ENCODE results near the gene PCDHA12.
A peak's percentile ranks its signal among the peaks of the same experiment; 100 is the strongest.
"Not testable (repeated sequence)": the region's sequence is repeated elsewhere in the genome, so short reads cannot be mapped to it uniquely, and the experiment has no call there.

Gene PCDHA12

GRCh38 chr5:140862441-140863295 is 12.4 kb upstream of the PCDHA12 start:
- no peak for DNase-seq

GRCh38 chr5:140868721-140869554 is 6.2 kb upstream of the PCDHA12 start, which contains the start of gene PCDHA11:
Gene PCDHA11, plus strand, starts transcription at chr5:140868957. Its CDS starts 147 bp downstream, at chr5:140869104.
- no peak for DNase-seq

DNA sequence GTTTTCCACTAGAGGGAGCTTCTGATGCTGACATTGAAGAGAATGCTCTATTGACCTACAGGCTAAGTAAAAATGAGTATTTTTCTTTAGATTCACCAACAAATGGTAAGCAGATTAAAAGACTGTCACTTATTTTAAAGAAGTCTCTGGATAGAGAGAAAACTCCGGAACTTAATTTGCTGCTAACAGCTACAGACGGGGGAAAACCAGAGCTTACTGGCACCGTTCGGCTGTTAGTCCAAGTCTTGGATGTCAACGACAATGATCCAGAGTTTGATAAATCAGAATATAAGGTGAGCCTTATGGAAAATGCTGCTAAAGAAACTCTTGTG is 5.6 kb upstream of the PCDHA12 start:
- no peak for DNase-seq

DNA sequence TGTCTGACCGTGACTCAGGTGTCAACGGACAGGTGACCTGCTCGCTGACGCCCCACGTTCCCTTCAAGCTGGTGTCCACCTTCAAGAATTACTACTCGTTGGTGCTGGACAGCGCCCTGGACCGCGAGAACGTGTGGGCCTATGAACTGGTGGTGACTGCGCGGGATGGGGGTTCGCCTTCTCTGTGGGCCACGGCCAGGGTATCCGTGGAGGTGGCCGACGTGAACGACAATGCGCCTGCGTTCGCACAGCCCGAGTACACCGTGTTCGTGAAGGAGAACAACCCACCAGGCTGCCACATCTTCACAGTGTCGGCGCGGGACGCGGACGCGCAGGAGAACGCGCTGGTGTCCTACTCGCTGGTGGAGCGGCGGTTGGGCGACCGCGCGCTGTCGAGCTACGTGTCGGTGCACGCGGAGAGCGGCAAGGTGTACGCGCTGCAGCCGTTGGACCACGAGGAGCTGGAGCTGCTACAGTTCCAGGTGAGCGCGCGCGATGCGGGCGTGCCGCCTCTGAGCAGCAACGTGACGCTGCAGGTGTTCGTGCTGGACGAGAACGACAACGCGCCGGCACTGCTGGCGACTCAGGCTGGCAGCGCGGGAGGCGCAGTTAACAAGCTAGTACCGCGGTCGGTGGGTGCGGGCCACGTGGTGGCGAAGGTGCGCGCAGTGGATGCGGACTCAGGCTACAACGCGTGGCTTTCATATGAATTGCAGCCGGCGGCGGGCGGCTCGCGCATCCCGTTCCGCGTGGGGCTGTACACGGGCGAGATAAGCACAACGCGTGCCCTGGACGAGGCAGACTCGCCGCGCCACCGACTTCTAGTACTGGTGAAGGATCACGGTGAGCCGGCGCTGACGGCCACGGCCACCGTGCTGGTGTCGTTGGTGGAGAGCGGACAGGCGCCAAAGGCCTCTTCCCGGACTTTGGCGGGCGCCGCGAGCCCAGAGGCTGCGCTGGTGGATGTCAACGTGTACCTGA is 4.6 kb upstream of the PCDHA12 start:
- no peak for DNase-seq

DNA sequence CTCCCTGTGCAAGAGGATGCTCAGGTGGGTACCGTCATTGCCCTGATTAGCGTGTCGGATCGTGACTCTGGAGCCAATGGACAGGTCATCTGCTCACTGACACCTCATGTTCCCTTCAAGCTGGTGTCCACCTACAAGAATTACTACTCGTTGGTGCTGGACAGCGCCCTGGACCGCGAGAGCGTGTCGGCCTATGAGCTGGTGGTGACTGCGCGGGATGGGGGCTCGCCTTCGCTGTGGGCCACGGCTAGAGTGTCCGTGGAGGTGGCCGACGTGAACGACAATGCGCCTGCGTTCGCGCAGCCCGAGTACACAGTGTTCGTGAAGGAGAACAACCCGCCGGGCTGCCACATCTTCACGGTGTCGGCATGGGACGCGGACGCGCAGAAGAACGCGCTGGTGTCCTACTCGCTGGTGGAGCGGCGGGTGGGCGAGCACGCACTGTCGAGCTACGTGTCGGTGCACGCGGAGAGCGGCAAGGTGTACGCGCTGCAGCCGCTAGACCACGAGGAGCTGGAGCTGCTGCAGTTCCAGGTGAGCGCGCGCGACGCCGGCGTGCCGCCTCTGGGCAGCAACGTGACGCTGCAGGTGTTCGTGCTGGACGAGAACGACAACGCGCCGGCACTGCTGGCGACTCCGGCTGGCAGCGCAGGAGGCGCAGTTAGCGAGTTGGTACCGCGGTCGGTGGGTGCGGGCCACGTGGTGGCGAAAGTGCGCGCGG is 1.6 kb downstream of the PCDHA12 start:
- not testable (repeated sequence) for DNase-seq

DNA sequence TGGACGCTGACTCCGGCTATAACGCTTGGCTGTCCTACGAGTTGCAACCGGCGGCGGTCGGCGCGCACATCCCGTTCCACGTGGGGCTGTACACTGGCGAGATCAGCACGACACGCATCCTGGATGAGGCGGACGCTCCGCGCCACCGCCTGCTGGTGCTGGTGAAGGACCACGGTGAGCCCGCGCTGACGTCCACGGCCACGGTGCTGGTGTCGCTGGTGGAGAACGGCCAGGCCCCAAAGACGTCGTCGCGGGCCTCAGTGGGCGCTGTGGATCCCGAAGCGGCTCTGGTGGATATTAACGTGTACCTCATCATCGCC is 2.1 kb downstream of the PCDHA12 start:
- DNase-seq: no peak

- no peak for DNase-seq
Observed at GRCh38 chr5:140881889-140882590, 6.9 kb downstream of the PCDHA12 start, which contains the start of gene PCDHA13. Gene PCDHA13, plus strand, starts transcription at chr5:140882124. Its CDS starts 145 bp downstream, at chr5:140882269.

GRCh38 chr5:140882591-140882899 is 7.4 kb downstream of the PCDHA12 start:
- DNase-seq: no peak

GRCh38 chr5:140883373-140883772 is 8.3 kb downstream of the PCDHA12 start:
- no peak for DNase-seq

DNA sequence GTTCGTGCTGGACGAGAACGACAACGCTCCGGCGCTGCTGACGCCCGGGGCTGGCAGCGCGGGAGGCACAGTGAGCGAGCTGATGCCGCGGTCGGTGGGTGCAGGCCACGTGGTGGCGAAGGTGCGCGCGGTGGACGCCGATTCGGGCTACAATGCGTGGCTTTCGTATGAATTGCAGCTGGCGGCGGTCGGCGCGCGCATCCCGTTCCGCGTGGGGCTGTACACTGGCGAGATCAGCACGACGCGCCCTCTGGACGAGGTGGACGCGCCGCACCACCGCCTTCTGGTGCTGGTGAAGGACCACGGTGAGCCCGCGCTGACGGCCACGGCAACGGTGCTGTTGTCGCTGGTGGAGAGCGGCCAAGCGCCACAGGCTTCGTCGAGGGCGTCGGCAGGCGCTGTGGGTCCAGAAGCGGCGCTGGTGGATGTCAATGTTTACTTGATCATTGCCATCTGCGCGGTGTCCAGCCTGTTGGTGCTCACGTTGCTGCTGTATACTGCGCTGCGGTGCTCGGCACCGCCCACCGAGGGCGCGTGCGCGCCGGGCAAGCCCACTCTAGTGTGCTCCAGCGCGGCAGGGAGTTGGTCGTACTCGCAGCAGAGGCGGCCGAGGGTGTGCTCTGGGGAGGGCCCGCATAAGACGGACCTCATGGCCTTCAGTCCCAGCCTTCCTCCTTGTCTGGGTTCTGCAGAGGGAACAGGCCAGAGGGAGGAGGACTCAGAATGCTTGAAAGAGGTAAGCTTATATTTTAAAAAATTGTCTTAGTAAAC is 9.0 kb downstream of the PCDHA12 start:
- no peak for DNase-seq

- no peak for DNase-seq
Observed at GRCh38 chr5:140916325-140916724, 41.2 kb downstream of the PCDHA12 start.

- DNase-seq: no peak
Observed at GRCh38 chr5:140923601-140924000, 48.5 kb downstream of the PCDHA12 start.

DNA sequence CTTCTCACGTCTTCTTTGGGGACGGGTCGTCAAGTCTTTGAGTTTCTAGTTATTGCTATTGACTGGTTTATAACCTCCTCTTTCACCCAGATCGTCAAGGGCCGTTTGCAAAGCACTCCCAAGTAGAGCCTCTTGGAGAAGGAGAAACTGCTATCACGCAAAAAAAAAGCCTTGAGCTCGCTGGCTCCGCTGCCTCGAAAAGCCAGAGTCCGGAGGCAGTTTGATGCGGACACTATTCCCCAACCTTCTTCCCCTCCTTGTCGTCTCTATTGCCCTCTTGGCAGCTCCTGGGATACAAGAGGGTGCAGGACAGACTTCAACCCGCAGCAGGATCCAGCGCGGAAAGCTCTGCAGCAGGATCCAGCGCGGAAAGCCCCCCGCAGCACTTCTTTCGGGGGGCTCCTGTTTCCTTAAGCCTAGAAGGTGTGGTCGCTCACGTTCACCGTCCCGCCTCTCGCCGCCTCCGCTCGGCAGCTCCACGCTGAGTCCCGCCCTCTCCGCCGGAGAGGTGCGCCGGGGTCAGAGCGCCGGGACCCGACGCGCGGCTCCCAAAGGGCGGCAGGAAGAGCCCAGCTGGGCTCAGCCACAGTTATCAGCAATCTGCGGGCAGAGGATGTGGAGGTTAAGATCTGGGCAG is 50.8 kb downstream of the PCDHA12 start, which contains the start of gene PCDHAC1:
PCDHAC1 (plus strand) TSS at position 494 of the 637 bp plus-strand sequence. CDS start 594 bp downstream, outside the sequence.
- DNase-seq: peak; percentile 40

GRCh38 chr5:140926443-140927227 is 51.5 kb downstream of the PCDHA12 start:
- peak; percentile 69 for DNase-seq

DNA sequence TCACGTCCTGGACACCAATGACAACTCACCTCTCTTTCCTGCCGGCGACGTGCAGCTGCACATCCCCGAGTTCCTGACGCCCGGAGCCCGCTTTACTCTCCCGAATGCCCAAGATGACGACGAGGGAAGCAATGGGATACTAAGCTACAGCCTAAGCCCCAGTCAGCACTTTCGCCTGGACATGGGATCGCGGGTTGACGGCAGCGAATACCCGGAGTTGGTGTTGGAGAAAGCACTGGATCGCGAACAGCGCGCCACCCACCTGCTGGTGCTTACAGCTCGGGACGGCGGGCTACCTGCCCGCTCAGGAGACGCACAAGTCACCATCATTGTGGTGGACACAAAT is 52.1 kb downstream of the PCDHA12 start:
- no peak for DNase-seq

Data from NCI-H1105 (cell line).